Kidney tubule cell (primary cell): Measurements from ENCODE around the gene MLN.

Experiments used
- DNase-seq: peaks from one replicate; pipeline ENCODE4 v3.0.0-alpha.2; 2018; ENCODE audit warnings: low spot score

Gene MLN

GRCh38 chr6:33788694-33789549 is 14.9 kb downstream of the MLN start, which contains the start of gene LEMD2:
Gene LEMD2, minus strand, starts transcription at chr6:33789130. Its CDS starts 14 bp downstream, at chr6:33789116.
- DNase-seq, result peak; percentile 94

- peak; percentile 75 for DNase-seq
Observed at GRCh38 chr6:33787954-33788693, 15.7 kb downstream of the MLN start.

GRCh38 chr6:33787346-33787953 is 16.4 kb downstream of the MLN start:
- no peak for DNase-seq

GRCh38 chr6:33786736-33787135 is 17.1 kb downstream of the MLN start:
- no peak for DNase-seq

- DNase-seq, result no peak
Observed at GRCh38 chr6:33785778-33786177, 18.0 kb downstream of the MLN start.

- no peak for DNase-seq
Observed at GRCh38 chr6:33784787-33785186, 19.0 kb downstream of the MLN start.

GRCh38 chr6:33783781-33784520 is 19.9 kb downstream of the MLN start:
- no peak for DNase-seq

GRCh38 chr6:33782561-33782960 is 21.2 kb downstream of the MLN start:
- DNase-seq, result no peak

- DNase-seq, result peak; percentile 86
Observed at GRCh38 chr6:33781131-33781975, 22.4 kb downstream of the MLN start.

GRCh38 chr6:33779895-33780294 is 23.9 kb downstream of the MLN start:
- DNase-seq, result no peak

- no peak for DNase-seq
Observed at GRCh38 chr6:33779290-33779689, 24.5 kb downstream of the MLN start.

- DNase-seq, result no peak
Observed at GRCh38 chr6:33778444-33779121, 25.2 kb downstream of the MLN start.

- no peak for DNase-seq
Observed at GRCh38 chr6:33777398-33778388, 26.1 kb downstream of the MLN start.

- DNase-seq, result no peak
Observed at GRCh38 chr6:33776764-33777163, 27.0 kb downstream of the MLN start.

- no peak for DNase-seq
Observed at GRCh38 chr6:33776186-33776585, 27.6 kb downstream of the MLN start.

- no peak for DNase-seq
Observed at GRCh38 chr6:33774774-33775173, 29.0 kb downstream of the MLN start.

GRCh38 chr6:33772902-33773472 is 30.8 kb downstream of the MLN start:
- no peak for DNase-seq

- DNase-seq, result no peak
Observed at GRCh38 chr6:33772082-33772830, 31.5 kb downstream of the MLN start.
